Astrocyte of the hippocampus (primary cell): ENCODE data around the gene ODF2.

Experiments used
- DNase-seq: peaks from one replicate; pipeline ENCODE4 v3.0.0; 2011; ENCODE audit warnings: low read depth, low spot score

The ODF2 gene

DNA sequence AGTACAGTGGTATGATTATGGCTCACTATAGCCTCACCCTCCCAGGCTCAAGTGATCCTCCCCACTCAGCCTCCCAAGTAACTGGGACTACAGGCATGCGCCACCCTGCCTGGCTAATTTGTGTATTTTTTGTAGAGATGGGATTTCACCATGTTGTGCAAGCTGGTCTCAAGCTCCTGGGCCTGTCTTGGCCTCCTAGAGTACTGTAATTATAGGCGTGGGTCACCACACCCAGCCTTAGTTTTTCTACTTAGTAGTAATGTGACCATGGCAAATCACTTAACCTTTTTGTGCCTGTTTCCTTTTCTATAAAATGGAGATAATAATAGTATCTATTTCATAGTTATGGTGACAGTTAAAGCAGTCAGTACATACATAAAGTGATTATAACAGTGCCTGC lies 70.9 kb downstream of the ODF2 start:
- no peak for DNase-seq

DNA sequence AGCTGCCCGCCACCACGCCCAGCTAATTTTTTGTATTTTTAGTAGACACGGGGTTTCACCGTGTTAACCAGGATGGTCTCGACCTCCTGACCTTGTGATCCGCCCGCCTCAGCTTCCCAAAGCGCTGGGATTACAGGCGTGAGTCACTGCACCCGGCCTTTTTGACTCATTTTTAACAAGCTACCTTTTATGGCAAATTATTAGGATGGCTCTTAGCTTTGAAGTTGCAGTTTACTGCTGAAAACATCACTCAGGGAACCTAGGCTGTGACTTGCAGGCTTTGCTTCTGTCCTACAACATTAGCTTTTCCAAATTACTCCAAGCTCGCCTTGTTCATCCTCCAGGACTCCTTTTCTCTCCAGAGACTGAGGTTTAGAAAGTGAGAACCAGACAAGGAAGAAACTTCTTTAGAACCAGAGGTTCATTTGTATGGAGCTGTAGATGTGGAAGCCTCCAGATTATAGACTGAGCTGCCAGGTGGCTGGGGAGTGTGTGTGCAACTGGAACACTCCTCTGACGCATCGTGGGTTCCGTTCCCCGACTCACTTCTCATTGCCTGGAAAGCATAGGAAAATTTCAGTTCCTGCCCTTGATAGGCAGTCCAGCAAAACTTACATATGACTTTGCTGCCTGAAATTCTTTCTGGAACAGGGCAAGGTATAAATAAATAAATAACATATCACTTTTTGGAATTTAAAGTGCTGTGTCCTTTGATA lies 72.8 kb downstream of the ODF2 start:
- DNase-seq = no peak

DNA sequence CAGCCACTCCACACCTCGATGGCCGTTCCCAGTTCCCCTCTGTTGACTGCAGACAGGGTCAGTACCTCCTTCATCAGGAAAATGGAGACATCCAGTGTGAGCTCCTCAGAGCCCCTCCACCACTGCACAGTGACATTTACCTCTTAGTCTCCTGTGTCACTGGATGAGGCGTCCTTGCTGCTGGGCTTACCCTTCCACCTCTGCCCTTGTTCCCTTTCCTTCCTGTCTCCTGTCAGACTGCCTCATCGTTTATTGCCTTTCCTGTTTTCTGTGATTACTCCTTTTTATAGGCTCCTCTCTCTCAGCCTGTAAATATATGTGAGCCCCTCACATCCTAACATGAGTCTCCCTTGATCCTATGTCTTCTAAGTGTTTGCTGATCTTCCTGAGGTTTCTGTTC lies 73.4 kb downstream of the ODF2 start:
- no peak for DNase-seq

DNA sequence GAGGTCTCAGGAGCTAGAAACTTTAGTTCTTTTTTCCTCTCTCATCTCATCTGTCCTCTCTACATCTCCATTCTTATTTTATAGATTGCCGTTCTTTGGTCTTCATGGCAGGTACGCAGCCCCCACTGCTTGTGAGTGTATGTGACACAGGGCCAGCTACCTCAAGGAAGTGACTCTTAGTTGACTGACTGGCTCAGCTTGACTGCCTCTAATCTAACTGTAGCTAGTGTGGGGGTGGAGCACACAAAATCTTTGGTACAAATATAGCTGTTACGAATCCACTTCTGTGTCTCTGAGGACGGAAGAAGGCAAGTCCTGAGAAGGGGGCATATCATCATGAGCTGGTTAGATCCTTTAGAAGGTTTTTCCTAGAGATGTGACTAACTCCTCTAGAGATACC lies 76.8 kb downstream of the ODF2 start:
- DNase-seq = no peak

GRCh38 chr9:128540634-128541360 lies 85.0 kb downstream of the ODF2 start:
- DNase-seq = no peak

GRCh38 chr9:128546504-128546903 lies 90.7 kb downstream of the ODF2 start:
- no peak for DNase-seq

- DNase-seq = no peak
Observed at GRCh38 chr9:128548876-128549275, 93.1 kb downstream of the ODF2 start.

DNA sequence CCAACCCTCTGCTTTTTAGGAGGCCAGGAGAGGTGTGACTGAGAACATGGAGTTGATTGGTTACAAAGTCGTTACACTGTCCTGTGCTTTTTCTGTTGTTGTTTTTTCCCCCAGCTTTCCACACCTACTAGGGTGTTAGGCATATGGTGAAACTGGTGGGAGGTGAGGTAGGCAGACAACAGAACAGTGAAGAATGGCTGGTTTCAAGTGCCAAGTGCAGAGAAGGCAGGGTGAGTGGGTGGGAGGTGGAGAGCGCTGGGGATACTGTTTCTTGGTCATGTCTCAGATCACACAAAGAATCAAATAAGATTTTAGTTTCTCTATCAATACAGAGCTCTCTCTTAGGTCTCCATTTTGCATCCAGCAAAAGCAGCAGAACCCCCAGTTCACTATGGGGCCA lies 94.4 kb downstream of the ODF2 start:
- no peak for DNase-seq
